HuH-7 (cell line): ENCODE results near the gene PARD3B.

ENCODE experiments used
- DNase-seq: peaks from one replicate; pipeline ENCODE4 v3.0.0; 2011; ENCODE audit warnings: low spot score

The PARD3B gene

DNA sequence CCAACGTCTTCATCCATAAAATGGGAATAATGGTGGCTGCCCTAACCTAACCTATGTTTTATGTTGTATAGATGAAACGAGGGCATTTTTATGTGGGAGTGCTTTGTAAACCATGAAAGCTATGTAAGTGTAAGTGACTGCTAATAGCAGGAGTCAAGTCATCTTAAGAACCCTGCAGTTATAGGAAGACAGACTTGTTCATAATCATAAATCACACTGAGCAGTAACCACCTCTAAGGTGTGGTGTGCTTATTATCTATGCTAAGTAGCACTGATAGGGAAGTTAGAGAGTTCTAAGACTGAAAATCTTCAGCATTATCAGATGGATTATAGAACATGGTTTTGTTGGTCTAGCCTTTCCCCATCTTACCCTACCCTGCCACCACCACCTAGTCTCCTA, 1112.8 kb downstream of the PARD3B start:
- DNase-seq = no peak

DNA sequence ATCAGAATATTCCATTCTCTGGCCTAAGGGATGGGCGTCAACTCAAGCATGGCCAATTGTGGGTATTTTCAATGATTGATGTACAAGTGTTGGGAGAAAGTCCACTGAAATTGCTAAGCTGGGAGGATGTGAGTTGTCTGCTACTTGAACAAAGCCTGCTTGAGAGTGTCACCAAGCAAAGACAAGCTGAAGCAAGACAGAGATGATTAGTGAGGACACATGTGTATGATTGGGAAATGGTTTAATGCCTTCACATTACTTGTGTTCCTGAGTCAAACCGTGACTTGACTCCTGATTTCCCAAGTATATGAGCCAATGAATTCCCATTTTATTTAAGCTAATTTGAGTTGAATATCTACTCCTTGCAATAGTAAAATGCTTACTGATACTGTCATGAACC, 1113.3 kb downstream of the PARD3B start:
- DNase-seq = no peak

DNA sequence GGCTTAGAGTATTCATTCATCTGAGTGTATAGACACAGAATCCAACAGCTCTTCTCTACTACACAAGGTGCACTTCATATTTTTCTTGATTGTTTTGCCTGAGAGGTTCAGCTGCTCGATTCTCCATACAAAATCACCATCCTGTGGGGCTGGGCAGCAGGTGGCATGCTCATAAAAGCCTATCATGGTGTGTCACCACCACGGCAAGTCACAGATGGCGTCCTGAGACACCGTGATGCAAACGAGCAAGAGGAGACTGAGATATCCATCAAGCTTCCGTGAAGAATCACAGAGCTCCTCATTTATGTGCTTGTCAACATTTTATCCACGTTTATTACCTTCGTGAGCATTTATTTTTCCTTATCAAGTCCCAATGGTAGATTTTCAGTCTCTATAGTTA, 1114.6 kb downstream of the PARD3B start:
- DNase-seq = no peak

- DNase-seq = no peak
Observed at GRCh38 chr2:205660521-205661124, 1115.3 kb downstream of the PARD3B start.

DNA sequence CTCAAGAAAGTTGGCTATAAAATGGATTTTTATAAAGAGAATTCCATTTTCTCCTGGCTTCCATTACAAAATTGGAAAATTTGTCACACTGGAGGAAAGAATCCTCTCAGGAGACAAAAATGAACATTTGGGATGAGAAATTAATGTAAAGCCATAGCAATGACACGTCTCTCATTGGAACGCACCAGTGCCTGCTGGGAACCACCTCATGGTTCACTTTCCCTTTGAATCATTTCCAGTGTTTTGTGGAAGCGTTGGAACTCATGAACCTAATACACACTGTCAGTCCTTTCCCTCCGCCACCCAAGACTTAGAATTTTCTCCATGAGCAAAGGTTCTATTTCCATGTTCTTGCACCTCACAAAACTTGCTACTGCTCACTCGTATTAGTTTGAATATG, 1116.0 kb downstream of the PARD3B start:
- DNase-seq = no peak

GRCh38 chr2:205662206-205662965, 1117.1 kb downstream of the PARD3B start:
- DNase-seq = no peak

DNA sequence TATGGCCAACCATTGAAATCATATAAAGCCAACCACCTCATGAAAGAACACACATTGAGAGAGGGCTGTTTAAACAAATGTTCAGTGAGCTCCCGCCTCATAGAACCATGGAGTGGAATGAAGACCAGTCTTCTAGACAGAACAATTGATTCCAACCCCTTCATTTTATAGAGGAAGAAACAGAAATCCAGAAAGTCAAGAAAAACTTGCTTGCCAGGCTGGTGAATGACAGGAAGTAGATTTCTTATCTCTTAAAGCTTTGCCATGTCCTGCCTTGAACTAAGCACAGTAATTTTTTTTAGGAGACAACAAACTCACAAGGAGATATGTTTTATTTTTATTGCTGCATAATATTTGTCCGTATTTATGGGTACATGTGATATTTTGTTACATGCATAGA, 1120.5 kb downstream of the PARD3B start:
- no peak for DNase-seq
